Retinal pigment epithelial cell (primary cell): ENCODE results near the gene PLPP7.
"Not testable (repeated sequence)": the region's sequence is repeated elsewhere in the genome, so short reads cannot be mapped to it uniquely, and the experiment has no call there.

Experiments
- DNase-seq: peaks from one replicate; pipeline ENCODE4 v3.0.0-alpha.2; 2010; ENCODE audit warnings: low read depth
- H3K4me3 ChIP-seq: 2 replicates; pipeline ENCODE4 v1.5.1; 2011; ENCODE audit warnings: mild to moderate bottlenecking, low read length, control low read depth, moderate library complexity
- CTCF ChIP-seq: conservative IDR thresholded peaks from 2 replicates; pipeline ENCODE4 v1.5.1; 2011; ENCODE audit warnings: low read depth, low read length, control low read depth, inconsistent platforms

PLPP7 gene

GRCh38 chr9:131260751-131261452 lies 28.6 kb upstream of the PLPP7 start:
- H3K4me3 ChIP-seq = no peak overlapping the region
- no peak for DNase-seq
- TF ChIP-seq CTCF = no peak

- no peak for DNase-seq
- TF ChIP-seq CTCF = no peak
- H3K4me3 ChIP-seq = no peak overlapping the region
These were observed 27.0 kb upstream of the PLPP7 start for GRCh38 chr9:131262327-131263032.

DNA sequence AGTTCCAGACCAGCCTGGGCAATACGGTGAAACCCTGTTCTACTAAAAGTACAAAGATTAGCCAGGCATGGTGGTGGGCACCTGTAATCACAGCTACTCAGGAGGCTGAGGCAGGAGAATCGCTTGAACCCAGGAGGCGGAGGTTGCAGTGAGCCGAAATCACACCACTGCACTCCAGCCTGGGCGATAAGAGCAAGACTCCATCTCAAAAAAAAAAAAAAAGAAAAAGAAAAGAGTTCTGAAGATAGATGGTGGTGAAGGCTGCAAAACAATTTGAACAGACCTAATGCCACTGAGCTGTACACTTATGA lies 26.5 kb upstream of the PLPP7 start:
- not testable (repeated sequence) for H3K4me3 ChIP-seq, DNase-seq

GRCh38 chr9:131263701-131264100 lies 25.8 kb upstream of the PLPP7 start:
- no peak for TF ChIP-seq CTCF
- DNase-seq = no peak
- no peak overlapping the region for H3K4me3 ChIP-seq

DNA sequence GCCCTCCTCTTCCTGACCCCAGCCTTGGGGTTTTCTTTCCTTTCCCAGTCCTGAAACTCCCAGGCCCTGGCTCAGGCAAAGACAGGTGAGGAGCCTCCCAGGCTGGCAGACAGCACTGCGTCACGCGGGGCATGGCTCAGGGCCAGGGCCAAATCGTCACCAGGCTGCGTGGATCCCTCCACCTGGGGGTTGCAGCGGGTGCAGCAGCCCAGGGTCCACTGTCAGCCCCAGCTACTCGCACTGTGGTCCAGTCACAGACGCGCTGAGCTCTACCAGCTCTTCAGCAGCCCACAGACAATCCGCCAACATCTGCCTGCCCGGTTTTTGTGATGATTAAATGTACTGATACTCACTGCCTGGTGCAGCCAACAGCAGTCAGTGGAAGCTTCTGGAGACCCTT lies 25.3 kb upstream of the PLPP7 start:
- DNase-seq = no peak
- H3K4me3 ChIP-seq = no peak overlapping the region
- no peak for TF ChIP-seq CTCF

DNA sequence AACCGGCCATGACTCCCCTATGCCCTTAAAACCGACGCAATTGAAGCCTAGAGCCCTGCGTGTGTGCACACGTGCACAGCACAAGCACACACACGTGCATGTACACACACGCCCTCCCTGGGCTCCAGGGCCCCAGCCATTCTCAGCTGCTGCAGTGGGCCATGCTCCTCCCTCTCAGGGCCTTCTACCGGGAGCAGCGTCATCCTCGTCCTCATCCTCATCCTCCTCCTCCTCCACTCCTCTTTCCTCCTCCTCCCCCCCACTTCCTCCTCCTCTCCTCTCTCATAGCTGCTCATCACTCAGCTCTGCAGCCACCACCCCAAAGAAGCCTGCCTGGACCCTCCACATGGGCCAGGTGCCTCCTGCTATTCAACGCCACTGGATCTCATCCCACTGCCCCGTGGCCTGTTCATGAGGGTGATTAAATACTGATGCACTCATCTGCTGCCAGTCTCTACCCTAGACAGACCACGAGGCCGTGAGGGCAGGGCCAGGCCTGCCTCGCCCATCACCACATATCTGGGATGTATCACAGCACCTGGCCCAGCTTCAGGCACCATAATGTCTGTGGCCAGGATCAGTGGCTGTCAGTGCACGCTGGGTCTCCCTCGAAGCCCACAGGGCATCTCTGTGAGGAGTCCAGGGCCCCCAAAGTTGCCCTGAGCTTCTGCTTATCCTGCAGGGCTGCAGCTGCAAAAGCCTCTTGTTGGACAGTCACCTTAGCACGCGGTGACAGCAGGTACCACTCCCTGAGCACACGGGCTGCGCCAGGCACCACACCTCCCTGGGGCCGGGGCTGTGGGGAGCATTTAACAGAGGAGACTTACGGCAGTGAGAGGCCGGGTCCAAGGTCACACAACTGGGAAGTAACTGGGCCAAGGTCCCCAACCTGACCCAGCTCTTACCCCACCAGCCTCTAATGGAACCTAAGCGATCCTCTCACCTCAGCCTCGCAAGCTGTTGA lies 23.0 kb upstream of the PLPP7 start:
- no peak overlapping the region for H3K4me3 ChIP-seq
- no peak for DNase-seq
- TF ChIP-seq CTCF = no peak
